ENCODE data around the gene WFDC1.

WFDC1 gene

GRCh38 chr16:84294531-84295142, at the start of gene WFDC1:
TSS of gene WFDC1 (plus strand) at chr16:84294878. CDS start at chr16:84294972, 94 bp downstream.
- no peak for DNase-seq

- no peak for DNase-seq
These were observed 48.6 kb upstream of the WFDC1 start for GRCh38 chr16:84245956-84246678.

- no peak for DNase-seq
These were observed 48.0 kb upstream of the WFDC1 start for GRCh38 chr16:84246679-84247077.

- DNase-seq = no peak
These were observed 47.3 kb upstream of the WFDC1 start for GRCh38 chr16:84247331-84247730.

GRCh38 chr16:84247844-84248243, 46.8 kb upstream of the WFDC1 start:
- DNase-seq = no peak

- no peak for DNase-seq
These were observed 42.5 kb upstream of the WFDC1 start for GRCh38 chr16:84252184-84252583.

GRCh38 chr16:84253173-84253572, 41.5 kb upstream of the WFDC1 start:
- DNase-seq = no peak

- no peak for DNase-seq
These were observed 40.6 kb upstream of the WFDC1 start for GRCh38 chr16:84254062-84254461.

- no peak for DNase-seq
These were observed 39.4 kb upstream of the WFDC1 start for GRCh38 chr16:84255050-84255810.

GRCh38 chr16:84258266-84258665, 36.4 kb upstream of the WFDC1 start:
- no peak for DNase-seq

GRCh38 chr16:84259691-84260090, 35.0 kb upstream of the WFDC1 start:
- DNase-seq = no peak

GRCh38 chr16:84260766-84261554, 33.7 kb upstream of the WFDC1 start:
- DNase-seq = no peak

GRCh38 chr16:84262031-84262430, 32.6 kb upstream of the WFDC1 start:
- no peak for DNase-seq

GRCh38 chr16:84262939-84263338, 31.7 kb upstream of the WFDC1 start:
- DNase-seq = no peak

GRCh38 chr16:84266451-84266850, 28.2 kb upstream of the WFDC1 start:
- DNase-seq = peak; percentile 50

GRCh38 chr16:84267380-84267779, 27.3 kb upstream of the WFDC1 start:
- no peak for DNase-seq

GRCh38 chr16:84268291-84269040, 26.2 kb upstream of the WFDC1 start:
- DNase-seq = no peak

- DNase-seq = no peak
These were observed 24.6 kb upstream of the WFDC1 start for GRCh38 chr16:84270071-84270470.

GRCh38 chr16:84270531-84270930, 24.1 kb upstream of the WFDC1 start:
- DNase-seq = no peak

- DNase-seq = no peak
These were observed 23.6 kb upstream of the WFDC1 start for GRCh38 chr16:84271037-84271436.

- no peak for DNase-seq
These were observed 22.8 kb upstream of the WFDC1 start for GRCh38 chr16:84271866-84272265.

GRCh38 chr16:84272740-84273320, 21.8 kb upstream of the WFDC1 start:
- DNase-seq = no peak
